ENCODE results near the gene CHI3L1. TPM values are rescaled to one million over a fixed set of nuclear protein-coding genes. Genes with fewer than 3 reads are reported as not detected.

Gene CHI3L1
- total and polyA plus RNA-seq, 2 experiments from 2014 or later, result 0.22 to 0.23 TPM

DNA sequence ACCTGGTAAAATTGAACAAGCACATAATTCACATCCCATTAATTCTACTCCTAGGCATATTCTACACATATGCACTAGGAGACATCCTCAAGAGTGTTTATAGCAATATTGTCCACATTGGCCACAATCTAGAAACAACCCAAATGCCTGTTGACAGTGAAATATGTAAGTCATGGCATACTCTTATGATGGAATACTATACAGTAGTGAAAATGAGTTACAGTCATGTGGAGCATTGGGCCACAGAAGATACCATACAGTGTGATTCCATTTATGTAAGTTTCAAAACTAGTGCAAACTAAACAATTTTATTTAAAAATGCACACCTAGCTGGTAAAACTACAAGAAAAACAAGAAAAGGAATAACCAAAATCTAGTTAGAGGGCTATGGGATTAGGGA lies 23.8 kb upstream of the CHI3L1 start:
- Histone ChIP-seq H3K4me2 (ENCODE audit: unreplicated experiment) (no peak overlapping the region), H3K9me3 (ENCODE audit: low read depth) (no peaks in the 10 kb centered on the region), H3K4me3 (no peak overlapping the region), H3K36me3 (ENCODE audit: low read depth) (no peaks in the 10 kb centered on the region), H2AFZ (no peak overlapping the region), H3K79me2 (ENCODE audit: insufficient read depth) (no peaks in the 10 kb centered on the region), H3K9ac (no peak overlapping the region), H3K4me1 (ENCODE audit: insufficient read depth) (no peaks in the 10 kb centered on the region), H3K9me2 (ENCODE audit: insufficient read depth) (no peaks in the 10 kb centered on the region), H3K27ac (no peak overlapping the region), H3K27me3 (replicated peaks; ENCODE audit: insufficient read depth) (no peaks in the 10 kb centered on the region), H4K20me1 (ENCODE audit: insufficient read depth) (no peaks in the 10 kb centered on the region), H3F3A (ENCODE audit: insufficient read depth) (no peaks in the 10 kb centered on the region)
- in situ Hi-C loops (cut with MboI), result loop anchor here (10.0 kb wide), 1 partner anchor 96 kb away; no protein-coding TSS in a partner anchor
- DNase-seq, result no peak
- TF ChIP-seq EZH2phosphoT487 (IDR thresholded peaks at IDR 0.05; ENCODE audit: insufficient read depth, low read depth) (no peak), EZH2 (IDR thresholded peaks at IDR 0.05; ENCODE audit: insufficient read depth, poor library complexity, severe bottlenecking) (no peak)

DNA sequence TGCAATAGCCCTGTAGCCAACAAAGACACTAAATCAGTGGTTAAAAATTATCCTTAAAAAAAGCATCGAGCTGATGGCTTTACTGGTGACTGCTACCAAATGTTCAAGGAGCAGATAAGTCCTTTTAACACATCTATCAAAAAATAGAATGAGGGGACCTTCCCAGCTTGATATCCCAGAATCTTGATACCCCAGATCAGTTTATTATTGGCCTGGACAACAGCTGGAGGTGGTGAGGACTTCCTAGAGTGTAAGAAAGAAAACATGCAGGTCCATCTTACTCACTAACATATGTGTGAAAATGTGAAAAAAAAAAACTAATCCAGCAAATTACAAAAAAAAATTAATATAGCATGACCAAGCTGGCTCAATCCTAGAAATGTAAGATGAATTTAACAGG lies 21.7 kb upstream of the CHI3L1 start:
- Histone ChIP-seq H3K27me3 (replicated peaks; ENCODE audit: insufficient read depth) (no peaks in the 10 kb centered on the region), H3K4me1 (ENCODE audit: insufficient read depth) (no peaks in the 10 kb centered on the region), H3F3A (ENCODE audit: insufficient read depth) (peaks cover 1% of the 10 kb centered on the region; the same call in 1 of the 2 replicates), H4K20me1 (ENCODE audit: insufficient read depth) (no peaks in the 10 kb centered on the region), H3K27ac (no peak overlapping the region), H3K4me2 (ENCODE audit: unreplicated experiment) (no peak overlapping the region), H3K4me3 (no peak overlapping the region), H3K79me2 (ENCODE audit: insufficient read depth) (no peaks in the 10 kb centered on the region), H2AFZ (no peak overlapping the region), H3K9me3 (ENCODE audit: low read depth) (no peaks in the 10 kb centered on the region), H3K9ac (no peak overlapping the region), H3K9me2 (ENCODE audit: insufficient read depth) (no peaks in the 10 kb centered on the region), H3K36me3 (ENCODE audit: low read depth) (no peaks in the 10 kb centered on the region)
- DNase-seq, result no peak
- no peak for TF ChIP-seq EZH2phosphoT487 (IDR thresholded peaks at IDR 0.05; ENCODE audit: insufficient read depth, low read depth)
- TF ChIP-seq EZH2 (IDR thresholded peaks at IDR 0.05; ENCODE audit: insufficient read depth, poor library complexity, severe bottlenecking), result no peak
- in situ Hi-C loops (cut with MboI), result no loop called here
- 87 to 88% methylated on average over 1 of the region's 1 CpG for WGBS, 2 experiments (ENCODE audit: low coverage in 1 of 2, low lambda C conversion rate in 2 of 2, missing lambda C conversion rate in 2 of 2)

DNA sequence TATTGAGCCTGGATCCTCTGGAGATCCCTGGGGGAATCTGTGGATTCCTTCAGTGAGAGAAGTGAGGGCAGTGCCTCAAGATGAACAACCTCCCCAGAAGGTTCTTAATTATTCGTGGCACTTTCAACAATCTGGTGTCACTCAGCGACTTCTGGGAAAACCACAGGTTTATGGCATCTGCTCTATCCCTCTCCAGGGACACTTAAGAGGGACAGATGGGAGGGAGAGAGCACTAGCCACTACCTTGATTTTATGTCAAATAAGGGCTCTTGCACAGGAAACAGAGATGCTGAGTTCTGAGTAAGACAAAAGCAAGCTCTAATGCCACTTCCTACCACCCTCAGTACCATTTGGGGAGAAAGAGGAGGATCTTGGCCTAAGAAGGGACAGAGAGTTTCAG lies 21.2 kb upstream of the CHI3L1 start:
- Histone ChIP-seq H3K9me3 (ENCODE audit: low read depth) (no peaks in the 10 kb centered on the region), H3K36me3 (ENCODE audit: low read depth) (no peaks in the 10 kb centered on the region), H3K4me3 (no peak overlapping the region), H3K4me1 (ENCODE audit: insufficient read depth) (peaks cover 4% of the 10 kb centered on the region), H3K9me2 (ENCODE audit: insufficient read depth) (no peaks in the 10 kb centered on the region), H4K20me1 (ENCODE audit: insufficient read depth) (no peaks in the 10 kb centered on the region), H3K79me2 (ENCODE audit: insufficient read depth) (no peaks in the 10 kb centered on the region), H3F3A (ENCODE audit: insufficient read depth) (peaks cover 6% of the 10 kb centered on the region), H2AFZ (no peak overlapping the region), H3K27ac (no peak overlapping the region), H3K9ac (no peak overlapping the region), H3K4me2 (ENCODE audit: unreplicated experiment) (no peak overlapping the region), H3K27me3 (replicated peaks; ENCODE audit: insufficient read depth) (no peaks in the 10 kb centered on the region)
- 44 to 52% methylated on average over 2 of the region's 2 CpGs for WGBS, 2 experiments (ENCODE audit: low coverage in 1 of 2, low lambda C conversion rate in 2 of 2, missing lambda C conversion rate in 2 of 2)
- TF ChIP-seq EZH2 (IDR thresholded peaks at IDR 0.05; ENCODE audit: insufficient read depth, poor library complexity, severe bottlenecking), result no peak
- no peak for TF ChIP-seq EZH2phosphoT487 (IDR thresholded peaks at IDR 0.05; ENCODE audit: insufficient read depth, low read depth)
- in situ Hi-C loops (cut with MboI), result no loop called here
- DNase-seq, result no peak

DNA sequence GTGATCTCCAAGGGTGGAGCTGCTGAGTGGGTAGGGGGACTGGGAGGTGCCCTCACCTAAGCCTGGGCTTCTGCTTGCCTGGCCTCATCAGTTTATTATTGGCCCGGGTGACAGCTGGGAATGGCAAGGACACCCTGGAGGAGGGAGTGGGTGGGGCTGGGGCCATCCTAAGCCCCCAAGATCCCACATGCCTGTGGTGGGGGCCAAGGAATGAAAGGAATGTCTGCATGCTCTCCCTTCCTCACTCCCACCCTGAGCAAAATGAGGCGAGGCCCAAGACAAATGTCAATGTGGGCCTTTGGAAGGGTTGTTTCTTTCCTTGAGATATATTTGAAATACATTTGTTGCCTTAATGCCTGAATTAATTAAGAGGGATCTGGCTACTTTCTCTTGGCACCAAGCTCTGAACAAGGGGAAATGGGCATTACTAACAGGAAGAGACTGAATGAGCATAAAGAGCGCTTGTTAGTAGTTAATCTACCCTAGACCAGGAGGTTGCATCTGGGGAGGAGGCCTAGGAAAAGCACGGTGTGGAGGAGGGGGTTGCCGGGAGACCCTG lies 19.7 kb upstream of the CHI3L1 start:
- H3K9me2 ChIP-seq (ENCODE audit: insufficient read depth), result no peaks in the 10 kb centered on the region
- no peaks in the 10 kb centered on the region for H4K20me1 ChIP-seq (ENCODE audit: insufficient read depth)
- no peaks in the 10 kb centered on the region for H3K9me3 ChIP-seq (ENCODE audit: low read depth)
- no peak overlapping the region for H3K9ac ChIP-seq
- peaks cover 9% of the 10 kb centered on the region for H3F3A ChIP-seq (ENCODE audit: insufficient read depth)
- DNase-seq, result no peak
- peaks cover 14% of the 10 kb centered on the region for H3K4me1 ChIP-seq (ENCODE audit: insufficient read depth)
- no peaks in the 10 kb centered on the region for H3K36me3 ChIP-seq (ENCODE audit: low read depth)
- no peak overlapping the region for H3K27ac ChIP-seq
- TF ChIP-seq EZH2 (IDR thresholded peaks at IDR 0.05; ENCODE audit: insufficient read depth, poor library complexity, severe bottlenecking) (no peak), EZH2phosphoT487 (IDR thresholded peaks at IDR 0.05; ENCODE audit: insufficient read depth, low read depth) (no peak)
- H3K79me2 ChIP-seq (ENCODE audit: insufficient read depth), result no peaks in the 10 kb centered on the region
- H3K27me3 ChIP-seq (replicated peaks; ENCODE audit: insufficient read depth), result no peaks in the 10 kb centered on the region
- in situ Hi-C loops (cut with MboI), result no loop called here
- no peak overlapping the region for H3K4me2 ChIP-seq (ENCODE audit: unreplicated experiment)
- no peak overlapping the region for H3K4me3 ChIP-seq
- WGBS, 2 experiments (ENCODE audit: low coverage in 1 of 2, low lambda C conversion rate in 2 of 2, missing lambda C conversion rate in 2 of 2), result 78 to 80% methylated on average over 5 of the region's 5 CpGs
- no peak overlapping the region for H2AFZ ChIP-seq

DNA sequence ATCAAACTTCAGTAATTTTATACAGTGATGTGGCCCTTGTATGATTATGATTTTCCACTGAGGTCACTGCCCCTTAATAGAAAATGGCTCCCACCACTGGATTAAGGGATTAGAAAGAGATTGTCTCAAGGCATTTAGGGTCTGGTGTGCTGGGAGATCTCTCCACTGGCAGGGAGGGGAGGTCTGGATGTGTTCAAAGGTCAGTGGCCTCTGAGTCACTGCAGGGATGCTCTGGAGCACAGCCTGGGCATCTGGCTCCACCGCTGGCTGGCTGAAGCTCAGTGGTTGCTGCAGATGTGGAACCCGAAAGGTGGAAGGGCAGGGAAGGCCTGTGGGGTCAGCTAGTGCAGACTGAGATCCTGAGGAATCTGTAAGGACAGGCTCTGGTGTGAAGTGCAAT lies 18.3 kb upstream of the CHI3L1 start:
- H3K9me2 ChIP-seq (ENCODE audit: insufficient read depth), result no peaks in the 10 kb centered on the region
- WGBS, 2 experiments (ENCODE audit: low coverage in 1 of 2, low lambda C conversion rate in 2 of 2, missing lambda C conversion rate in 2 of 2), result 60 to 64% methylated on average over 2 of the region's 2 CpGs
- no peaks in the 10 kb centered on the region for H3K36me3 ChIP-seq (ENCODE audit: low read depth)
- H3F3A ChIP-seq (ENCODE audit: insufficient read depth), result peaks cover 23% of the 10 kb centered on the region
- no peaks in the 10 kb centered on the region for H3K79me2 ChIP-seq (ENCODE audit: insufficient read depth)
- no peak overlapping the region for H3K4me2 ChIP-seq (ENCODE audit: unreplicated experiment)
- H3K9me3 ChIP-seq (ENCODE audit: low read depth), result no peaks in the 10 kb centered on the region
- in situ Hi-C loops (cut with MboI), result no loop called here
- no peaks in the 10 kb centered on the region for H4K20me1 ChIP-seq (ENCODE audit: insufficient read depth)
- no peak for DNase-seq
- no peak overlapping the region for H3K9ac ChIP-seq
- no peaks in the 10 kb centered on the region for H3K27me3 ChIP-seq (replicated peaks; ENCODE audit: insufficient read depth)
- no peak for TF ChIP-seq EZH2 (IDR thresholded peaks at IDR 0.05; ENCODE audit: insufficient read depth, poor library complexity, severe bottlenecking)
- TF ChIP-seq EZH2phosphoT487 (IDR thresholded peaks at IDR 0.05; ENCODE audit: insufficient read depth, low read depth), result no peak
- no peak overlapping the region for H2AFZ ChIP-seq
- H3K27ac ChIP-seq, result no peak overlapping the region
- H3K4me1 ChIP-seq (ENCODE audit: insufficient read depth), result peaks cover 28% of the 10 kb centered on the region
- no peak overlapping the region for H3K4me3 ChIP-seq

Data from GM23248 (cell line).